Measurements from ENCODE around the gene CDK2. TPM values are rescaled to one million over a fixed set of nuclear protein-coding genes. Genes with fewer than 3 reads are reported as not detected.

Gene CDK2
- total RNA-seq, 1 donor: 6.9 TPM

DNA sequence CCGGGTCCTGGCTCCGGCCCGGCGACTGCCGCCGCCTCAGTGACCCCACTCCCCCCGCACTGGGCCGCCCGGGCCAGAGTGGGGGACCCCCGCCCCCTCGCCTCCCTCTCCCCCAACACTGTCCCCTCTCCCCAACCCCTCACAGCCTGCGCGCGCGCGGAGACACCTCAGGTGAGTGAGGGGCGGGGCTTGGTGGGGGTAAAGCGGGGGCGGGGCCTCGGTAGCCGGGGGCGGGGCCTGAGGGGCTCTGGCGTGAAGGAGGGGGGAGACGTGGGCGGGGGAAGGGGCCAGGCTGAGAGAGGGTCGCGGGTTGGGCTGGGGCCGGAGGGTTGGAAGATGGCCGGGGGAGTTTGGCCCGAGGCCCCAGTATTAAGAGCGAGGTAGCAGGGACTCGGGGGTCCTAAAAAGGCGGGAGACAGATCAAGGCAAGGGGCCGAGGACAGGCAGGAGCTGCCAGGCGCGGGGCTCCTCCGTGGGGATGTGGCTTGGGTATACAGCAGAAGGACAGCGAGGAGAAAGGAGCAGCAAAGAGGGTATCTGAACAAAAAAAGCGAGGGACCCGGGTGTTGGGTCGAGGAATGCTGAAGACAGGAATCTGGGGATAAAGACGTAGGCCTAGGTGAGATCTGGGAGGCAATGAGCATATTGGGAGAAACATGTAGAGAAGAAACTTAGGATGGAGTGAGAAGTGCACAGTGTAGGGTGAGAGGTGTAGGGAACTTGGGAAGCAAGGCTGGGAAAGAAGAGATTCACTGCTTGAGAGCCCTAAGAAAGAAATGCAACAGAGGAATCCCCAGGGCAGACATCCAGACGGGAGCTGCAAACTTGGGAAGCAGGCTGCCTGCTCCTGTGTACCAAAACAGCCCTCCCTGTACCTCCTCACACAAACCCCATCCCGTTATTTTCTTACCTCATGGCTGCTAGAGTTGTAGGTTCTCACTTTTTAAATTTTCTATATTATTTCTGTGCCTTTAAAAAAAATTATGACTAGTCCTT, 41.2 kb downstream of the CDK2 start:
- Histone ChIP-seq H3K4me3 (ENCODE audit: low read length) (peak overlapping the region; percentile 36), H3K4me1 (ENCODE audit: insufficient read depth, low read length) (peaks cover 18% of the 10 kb centered on the region), H3K9me3 (ENCODE audit: low read depth, low read length) (no peaks in the 10 kb centered on the region), H3K27me3 (ENCODE audit: insufficient read depth, low read length) (no peaks in the 10 kb centered on the region)

DNA sequence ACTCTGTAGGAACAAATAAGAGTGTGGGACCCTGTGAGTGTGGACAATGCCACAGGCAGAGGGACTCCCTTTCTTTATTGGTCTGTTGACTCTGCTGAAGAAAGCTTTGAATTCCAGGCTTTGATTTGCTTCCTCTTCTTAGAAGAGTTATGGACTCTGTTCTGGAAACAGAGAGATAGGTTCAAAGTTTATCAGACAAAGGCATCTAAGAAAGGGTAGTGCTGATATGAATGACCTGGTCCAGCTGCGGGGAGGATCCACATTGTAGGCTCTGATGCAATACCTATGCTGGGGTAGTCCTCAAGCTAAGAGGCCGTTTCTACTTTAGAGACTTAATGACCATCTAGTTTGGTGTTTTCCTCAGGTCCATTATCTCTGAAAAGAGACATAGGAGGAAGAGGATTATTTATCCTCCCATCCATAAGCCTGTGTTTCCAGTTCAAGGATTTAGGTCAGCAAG, 43.5 kb downstream of the CDK2 start:
- Histone ChIP-seq H3K9me3 (ENCODE audit: low read depth, low read length) (no peaks in the 10 kb centered on the region), H3K4me3 (ENCODE audit: low read length) (no peak overlapping the region), H3K4me1 (ENCODE audit: insufficient read depth, low read length) (peaks cover 18% of the 10 kb centered on the region), H3K27me3 (ENCODE audit: insufficient read depth, low read length) (no peaks in the 10 kb centered on the region)

DNA sequence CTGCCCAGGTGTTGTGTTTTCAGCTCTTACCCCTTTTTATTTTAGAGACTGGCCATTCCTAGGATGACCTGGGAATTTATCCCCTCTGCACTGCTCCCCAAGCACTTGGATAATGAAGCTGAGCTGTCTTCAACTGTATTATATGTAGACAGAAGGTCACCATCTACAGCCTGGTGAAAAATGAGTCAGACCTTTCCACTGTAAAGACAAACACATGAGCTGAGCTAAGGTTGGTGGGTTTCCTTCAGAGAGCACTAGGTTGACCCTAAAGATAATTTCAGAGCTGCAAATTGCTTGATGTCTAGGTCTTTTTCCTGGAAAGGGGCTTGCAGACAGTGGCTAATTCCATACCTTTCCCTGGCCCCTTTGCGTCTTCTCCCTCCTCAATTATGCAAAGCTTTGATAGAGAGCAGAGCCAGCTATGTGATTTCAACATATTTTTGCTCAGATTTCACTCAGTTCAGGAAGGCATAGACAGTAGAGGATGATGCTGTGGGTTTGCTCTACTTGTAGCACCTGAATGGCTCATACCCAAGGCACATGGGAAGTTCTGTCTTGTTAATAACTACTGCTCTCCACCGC, 45.0 kb downstream of the CDK2 start:
- H3K4me3 ChIP-seq (ENCODE audit: low read length): no peak overlapping the region
- H3K27me3 ChIP-seq (ENCODE audit: insufficient read depth, low read length): no peaks in the 10 kb centered on the region
- H3K9me3 ChIP-seq (ENCODE audit: low read depth, low read length): no peaks in the 10 kb centered on the region
- H3K4me1 ChIP-seq (ENCODE audit: insufficient read depth, low read length): peaks cover 10% of the 10 kb centered on the region

DNA sequence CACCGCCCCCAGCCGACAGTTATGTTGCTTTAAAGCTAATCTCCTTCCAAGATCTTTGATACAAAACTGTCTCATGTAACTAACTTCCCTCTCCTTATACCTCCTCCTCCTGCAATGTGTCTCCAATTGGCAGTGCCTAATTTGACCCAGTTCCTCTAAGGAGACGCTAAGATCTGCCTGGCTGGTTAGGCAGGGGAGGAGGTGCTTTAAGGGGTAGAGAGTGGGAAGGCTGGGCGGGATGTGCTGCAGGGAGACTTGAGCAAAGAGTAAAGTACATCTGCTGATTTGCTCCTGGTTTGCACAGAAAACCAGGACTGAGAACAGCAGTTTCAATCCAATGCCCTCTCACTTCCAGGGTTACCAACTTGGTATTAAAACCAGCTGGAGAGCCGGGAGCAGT, 46.9 kb downstream of the CDK2 start:
- Histone ChIP-seq H3K27me3 (ENCODE audit: insufficient read depth, low read length) (no peaks in the 10 kb centered on the region), H3K4me1 (ENCODE audit: insufficient read depth, low read length) (no peaks in the 10 kb centered on the region), H3K9me3 (ENCODE audit: low read depth, low read length) (no peaks in the 10 kb centered on the region), H3K4me3 (ENCODE audit: low read length) (no peak overlapping the region)

DNA sequence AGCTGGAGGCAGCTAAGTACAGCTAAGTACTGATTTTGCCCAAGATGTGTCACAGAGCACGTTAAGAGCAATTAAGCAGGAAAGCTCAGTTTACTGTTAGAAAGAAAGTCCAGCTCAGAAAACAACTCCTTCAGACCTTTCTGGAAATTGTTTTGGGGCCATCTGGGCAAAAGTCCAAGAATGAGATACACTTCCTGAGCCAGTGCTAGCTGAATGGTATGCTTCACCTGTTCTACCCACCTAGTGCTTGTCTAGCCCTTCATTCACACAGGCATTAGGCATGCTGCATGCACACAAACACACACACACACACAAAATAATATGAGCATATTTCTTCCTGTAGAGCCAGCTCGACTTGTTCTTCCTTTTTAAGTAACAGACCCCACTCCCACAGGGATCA, 47.6 kb downstream of the CDK2 start:
- no peaks in the 10 kb centered on the region for H3K9me3 ChIP-seq (ENCODE audit: low read depth, low read length)
- H3K4me3 ChIP-seq (ENCODE audit: low read length): no peak overlapping the region
- H3K4me1 ChIP-seq (ENCODE audit: insufficient read depth, low read length): no peaks in the 10 kb centered on the region
- H3K27me3 ChIP-seq (ENCODE audit: insufficient read depth, low read length): no peaks in the 10 kb centered on the region

DNA sequence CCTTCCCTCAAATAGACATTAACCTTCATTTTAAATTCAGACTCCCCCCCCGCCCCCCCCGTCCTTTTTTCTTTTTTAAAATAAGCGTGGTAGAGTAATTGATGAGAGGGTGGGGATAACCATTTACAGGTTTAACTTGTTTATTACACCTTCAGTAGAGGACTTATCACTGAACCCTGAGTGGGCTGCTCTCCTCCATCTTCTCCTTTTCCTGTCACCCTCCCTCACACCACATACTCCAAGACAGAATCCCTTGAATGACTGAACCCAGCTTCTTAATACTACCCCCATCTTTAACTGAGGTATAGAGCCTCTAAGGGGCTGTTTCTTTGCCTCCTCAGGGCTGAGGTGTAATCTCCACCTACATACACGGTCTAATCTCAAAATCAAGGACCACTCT, 50.6 kb downstream of the CDK2 start:
- Histone ChIP-seq H3K4me1 (ENCODE audit: insufficient read depth, low read length) (peaks cover 22% of the 10 kb centered on the region), H3K9me3 (ENCODE audit: low read depth, low read length) (no peaks in the 10 kb centered on the region), H3K4me3 (ENCODE audit: low read length) (no peak overlapping the region), H3K27me3 (ENCODE audit: insufficient read depth, low read length) (no peaks in the 10 kb centered on the region)

DNA sequence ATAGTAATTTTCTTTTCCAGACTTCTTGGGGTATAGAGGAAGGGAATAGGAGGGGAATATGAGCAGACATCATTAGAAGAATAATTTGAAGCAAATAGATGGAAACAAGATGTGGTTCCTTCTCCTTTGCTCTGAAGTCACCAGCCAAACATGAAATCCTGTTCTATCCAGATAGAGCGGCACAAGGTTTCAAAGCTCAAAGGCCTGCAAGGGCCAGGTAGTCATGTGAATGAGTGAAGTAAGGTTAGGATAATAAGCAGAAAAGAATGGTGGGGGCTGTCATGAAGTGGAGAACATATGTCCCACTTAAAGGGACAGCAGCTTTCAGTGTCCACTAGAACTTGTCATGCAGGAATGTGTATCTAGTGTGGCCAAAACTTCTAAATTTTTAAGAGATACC, 51.7 kb downstream of the CDK2 start:
- Histone ChIP-seq H3K9me3 (ENCODE audit: low read depth, low read length) (no peaks in the 10 kb centered on the region), H3K4me1 (ENCODE audit: insufficient read depth, low read length) (peaks cover 25% of the 10 kb centered on the region), H3K27me3 (ENCODE audit: insufficient read depth, low read length) (no peaks in the 10 kb centered on the region), H3K4me3 (ENCODE audit: low read length) (no peak overlapping the region)

DNA sequence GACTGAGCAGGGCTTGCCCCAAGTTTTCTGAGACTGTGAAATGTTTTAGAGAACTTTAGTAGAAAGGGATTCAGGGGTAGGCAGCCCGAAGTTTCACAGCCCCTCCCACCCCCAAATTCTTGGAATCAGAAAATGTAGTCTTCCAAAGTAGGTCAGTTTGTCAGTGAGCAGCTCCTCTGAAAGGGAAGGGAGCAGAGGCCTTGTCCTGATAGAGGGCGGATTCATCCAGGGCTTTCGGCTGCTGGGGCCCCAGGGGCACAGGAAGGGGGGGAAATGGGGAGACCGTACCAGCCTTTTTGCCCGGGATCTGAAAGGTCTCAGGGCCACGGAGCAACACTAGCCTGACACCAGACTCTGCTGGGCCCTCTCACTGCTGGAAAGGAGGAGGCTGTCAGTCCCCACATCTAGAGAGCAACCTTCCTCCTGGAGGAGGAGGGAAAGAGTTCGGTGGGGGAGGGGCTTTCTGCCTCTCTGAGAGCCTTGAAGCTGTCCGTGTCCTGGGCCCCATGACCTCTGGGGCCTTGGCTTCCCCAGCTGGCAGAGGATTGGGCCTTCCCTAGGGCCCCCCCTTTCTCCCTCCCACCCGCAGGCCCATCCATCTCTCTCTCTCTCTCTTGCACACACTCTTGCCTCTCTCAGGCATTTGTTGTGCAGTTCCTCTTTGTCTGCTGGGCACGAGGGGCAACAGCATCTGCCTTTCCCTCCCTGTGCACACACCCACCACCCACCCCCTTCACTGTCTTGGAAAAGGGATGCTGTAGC, 54.0 kb downstream of the CDK2 start, which contains the start of gene IKZF4:
Gene IKZF4 (plus strand): TSS at position 621 of the 762 bp plus-strand sequence. CDS start 451 bp downstream, outside the sequence.
- peaks cover 25% of the 10 kb centered on the region for H3K4me1 ChIP-seq (ENCODE audit: insufficient read depth, low read length)
- H3K4me3 ChIP-seq (ENCODE audit: low read length): peak within 1 kb of the TSS; percentile 18

DNA sequence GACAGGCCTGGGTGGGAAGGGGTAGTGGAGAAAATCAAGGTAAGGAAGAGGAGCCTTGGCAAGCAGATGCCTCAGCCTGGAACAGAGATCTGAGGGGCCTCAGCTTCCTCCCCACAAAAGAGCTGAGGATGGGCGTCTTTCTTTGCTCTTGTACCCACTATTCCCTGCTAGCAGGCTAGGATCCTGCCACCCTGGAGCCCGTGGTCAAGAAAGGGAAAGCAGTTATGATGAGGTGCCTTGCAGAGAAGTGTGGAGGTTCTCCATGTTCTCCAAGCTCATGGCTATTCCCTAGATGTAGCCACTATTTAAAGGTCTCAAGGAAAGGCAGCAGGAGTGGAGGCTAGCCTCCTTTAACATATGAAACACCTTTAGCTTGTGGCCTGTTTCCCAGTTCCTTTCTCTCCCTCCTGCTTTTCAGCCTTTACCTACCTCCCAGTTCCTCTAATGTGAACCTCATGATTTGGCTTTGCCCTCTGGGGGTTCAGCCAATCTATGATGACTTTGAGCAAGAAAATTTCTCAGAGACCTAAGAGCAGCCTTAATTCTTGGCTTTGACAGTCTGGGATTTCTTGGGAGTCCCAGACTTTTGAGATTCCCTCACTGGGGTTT, 55.4 kb downstream of the CDK2 start:
- Histone ChIP-seq H3K4me3 (ENCODE audit: low read length) (no peak overlapping the region), H3K9me3 (ENCODE audit: low read depth, low read length) (no peaks in the 10 kb centered on the region), H3K27me3 (ENCODE audit: insufficient read depth, low read length) (no peaks in the 10 kb centered on the region), H3K4me1 (ENCODE audit: insufficient read depth, low read length) (peaks cover 25% of the 10 kb centered on the region)

More for the DNA sequence above, 54.0 kb downstream of the CDK2 start, which contains the start of gene IKZF4:
- Histone ChIP-seq H3K9me3 (ENCODE audit: low read depth, low read length) (no peaks in the 10 kb centered on the region), H3K27me3 (ENCODE audit: insufficient read depth, low read length) (no peaks in the 10 kb centered on the region)

Other genes with a start within 250 kb of the CDK2 start
- 3.0 TPM for gene RDH5, start 246.4 kb upstream of the CDK2 start, total RNA-seq
- 184 TPM for gene CD63, start 237.8 kb upstream of the CDK2 start, total RNA-seq
- gene GDF11, start 223.7 kb upstream of the CDK2 start, total RNA-seq: 1.8 TPM
- 59.7 TPM for gene SARNP, start 149.1 kb upstream of the CDK2 start, total RNA-seq
- 6.8 TPM for gene ORMDL2, start 148.8 kb upstream of the CDK2 start, total RNA-seq
- 23.5 TPM for gene DNAJC14, start 137.2 kb upstream of the CDK2 start, total RNA-seq
- 4.2 TPM for gene MMP19, start 123.9 kb upstream of the CDK2 start, total RNA-seq
- 21.2 TPM for gene PYM1, start 38.9 kb upstream of the CDK2 start, total RNA-seq
- gene DGKA, start 35.7 kb upstream of the CDK2 start, total RNA-seq: 329 TPM
- not detected for gene PMEL, start 788 bp upstream of the CDK2 start, total RNA-seq
- 25.1 TPM for gene RAB5B, start 7.2 kb downstream of the CDK2 start, total RNA-seq
- gene SUOX, start 30.4 kb downstream of the CDK2 start, total RNA-seq: 2.4 TPM
- gene IKZF4, start 54.2 kb downstream of the CDK2 start, total RNA-seq: 1.3 TPM
- 1,312 TPM for gene RPS26, start 75.1 kb downstream of the CDK2 start, total RNA-seq
- gene ERBB3, start 113.3 kb downstream of the CDK2 start, total RNA-seq: 1.4 TPM
- 103 TPM for gene PA2G4, start 137.7 kb downstream of the CDK2 start, total RNA-seq
- gene RPL41, start 149.8 kb downstream of the CDK2 start, total RNA-seq: 5,493 TPM
- gene ZC3H10, start 151.4 kb downstream of the CDK2 start, total RNA-seq: 8.6 TPM
- gene ESYT1, start 161.4 kb downstream of the CDK2 start, total RNA-seq: 62.1 TPM
- 2.1 TPM for gene MYL6B, start 185.8 kb downstream of the CDK2 start, total RNA-seq
- gene MYL6, start 191.5 kb downstream of the CDK2 start, total RNA-seq: 729 TPM
- 61.1 TPM for gene SMARCC2, start 222.7 kb downstream of the CDK2 start, total RNA-seq

Measured in mononuclear cell (primary cell).